OCI-LY1 (cell line): Measurements from ENCODE around the gene PRKCB.

ENCODE experiments used
- H2AFZ ChIP-seq: fragments of 200-600 bp; sonication (generic), shearing (Covaris generic); 2 replicates; pipeline ENCODE4 v1.6.0; 2014; ENCODE audit warnings: antibody characterized with exemption, mild to moderate bottlenecking, low read length
- H3F3A ChIP-seq: fragments of 200-600 bp; sonication (generic), shearing (Covaris generic); 2 replicates; pipeline ENCODE4 v1.6.0; 2014; ENCODE audit warnings: mild to moderate bottlenecking, antibody characterized with exemption, low read length, moderate library complexity; ENCODE audit not compliant: insufficient read depth
- H3K27ac ChIP-seq: fragments of 200-600 bp; sonication (generic); 2 replicates; pipeline ENCODE4 v1.5.1; 2014; ENCODE audit warnings: low read length, mixed run types, mild to moderate bottlenecking, low read depth; ENCODE audit not compliant: poor library complexity, severe bottlenecking
- H3K27me3 ChIP-seq: fragments of 200-600 bp; sonication (generic); 2 replicates; pipeline ENCODE4 v1.6.0; 2014; ENCODE audit warnings: antibody characterized with exemption, mild to moderate bottlenecking, low read length, moderate library complexity; ENCODE audit not compliant: insufficient read depth
- H3K36me3 ChIP-seq: fragments of 200-600 bp; sonication (generic); 2 replicates; pipeline ENCODE4 v1.6.1; 2014; ENCODE audit warnings: mild to moderate bottlenecking, antibody characterized with exemption, low read length, moderate library complexity, mixed read lengths; ENCODE audit not compliant: insufficient read depth
- H3K4me1 ChIP-seq: fragments of 200-600 bp; sonication (generic); 2 replicates; pipeline ENCODE4 v1.5.1; 2014; ENCODE audit warnings: mild to moderate bottlenecking, low read length, moderate library complexity; ENCODE audit not compliant: insufficient read depth, severe bottlenecking
- H3K4me2 ChIP-seq: fragments of 200-600 bp; sonication (generic), shearing (Covaris generic); 2 replicates; pipeline ENCODE4 v1.6.1; 2014; ENCODE audit warnings: low read length
- H3K4me3 ChIP-seq: fragments of 200-600 bp; sonication (generic); 2 replicates; pipeline ENCODE4 v1.5.1; 2014; ENCODE audit warnings: low read length, low read depth, mild to moderate bottlenecking, mixed read lengths; ENCODE audit not compliant: poor library complexity, severe bottlenecking
- H3K79me2 ChIP-seq: fragments of 200-600 bp; shearing (Covaris generic); 2 replicates; pipeline ENCODE4 v1.6.1; 2016; ENCODE audit warnings: mixed run types, low read length, mixed read lengths; ENCODE audit not compliant: insufficient read depth
- H3K9ac ChIP-seq: fragments of 200-600 bp; sonication (generic), shearing (Covaris generic); 2 replicates; pipeline ENCODE4 v1.6.1; 2014; ENCODE audit warnings: mild to moderate bottlenecking, low read length, mixed read lengths
- H3K9me2 ChIP-seq: fragments of 200-600 bp; sonication (generic), shearing (Covaris generic); 2 replicates; pipeline ENCODE4 v1.6.1; 2014; ENCODE audit warnings: low read depth, mild to moderate bottlenecking, low read length, mixed read lengths
- H3K9me3 ChIP-seq: fragments of 200-600 bp; shearing (Covaris generic); 2 replicates; pipeline ENCODE4 v1.6.1; 2014; ENCODE audit warnings: low read length, mixed read lengths
- H4K20me1 ChIP-seq: fragments of 200-600 bp; sonication (generic), shearing (Covaris generic); 2 replicates; pipeline ENCODE4 v1.6.0; 2016; ENCODE audit warnings: mild to moderate bottlenecking, low read length; ENCODE audit not compliant: insufficient read depth
- EZH2 ChIP-seq: fragments of 200-600 bp; sonication (generic), shearing (Covaris generic); IDR thresholded peaks from 2 replicates; pipeline ENCODE4 v1.8.0; 2017; ENCODE audit warnings: borderline replicate concordance, mixed run types, mild to moderate bottlenecking, antibody characterized with exemption, low read length, moderate library complexity, mixed read lengths
- TF ChIP-seq, protein P1 (sequence below): fragments of 200-600 bp; sonication (generic), shearing (Covaris generic); IDR thresholded peaks from 2 replicates; pipeline ENCODE4 v1.5.1; 2017; ENCODE audit warnings: mild to moderate bottlenecking, antibody characterized with exemption, low read length, moderate library complexity, mixed read lengths

Gene PRKCB

GRCh38 chr16:24007391-24007790, 171.6 kb downstream of the PRKCB start:
- no peak overlapping the region for H3K4me2 ChIP-seq
- H3K79me2 ChIP-seq, result no peaks in the 10 kb centered on the region
- no peak overlapping the region for H3K27ac ChIP-seq
- no peak overlapping the region for H3K4me3 ChIP-seq
- peaks cover 8% of the 10 kb centered on the region for H3K4me1 ChIP-seq
- no peaks in the 10 kb centered on the region for H3K27me3 ChIP-seq
- no peaks in the 10 kb centered on the region for H3F3A ChIP-seq
- TF ChIP-seq, protein P1, sequence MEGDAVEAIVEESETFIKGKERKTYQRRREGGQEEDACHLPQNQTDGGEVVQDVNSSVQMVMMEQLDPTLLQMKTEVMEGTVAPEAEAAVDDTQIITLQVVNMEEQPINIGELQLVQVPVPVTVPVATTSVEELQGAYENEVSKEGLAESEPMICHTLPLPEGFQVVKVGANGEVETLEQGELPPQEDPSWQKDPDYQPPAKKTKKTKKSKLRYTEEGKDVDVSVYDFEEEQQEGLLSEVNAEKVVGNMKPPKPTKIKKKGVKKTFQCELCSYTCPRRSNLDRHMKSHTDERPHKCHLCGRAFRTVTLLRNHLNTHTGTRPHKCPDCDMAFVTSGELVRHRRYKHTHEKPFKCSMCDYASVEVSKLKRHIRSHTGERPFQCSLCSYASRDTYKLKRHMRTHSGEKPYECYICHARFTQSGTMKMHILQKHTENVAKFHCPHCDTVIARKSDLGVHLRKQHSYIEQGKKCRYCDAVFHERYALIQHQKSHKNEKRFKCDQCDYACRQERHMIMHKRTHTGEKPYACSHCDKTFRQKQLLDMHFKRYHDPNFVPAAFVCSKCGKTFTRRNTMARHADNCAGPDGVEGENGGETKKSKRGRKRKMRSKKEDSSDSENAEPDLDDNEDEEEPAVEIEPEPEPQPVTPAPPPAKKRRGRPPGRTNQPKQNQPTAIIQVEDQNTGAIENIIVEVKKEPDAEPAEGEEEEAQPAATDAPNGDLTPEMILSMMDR, result no peak
- no peak for TF ChIP-seq EZH2
- H3K9ac ChIP-seq, result no peak overlapping the region
- H3K9me2 ChIP-seq, result no peaks in the 10 kb centered on the region
- no peaks in the 10 kb centered on the region for H3K9me3 ChIP-seq
- H3K36me3 ChIP-seq, result no peaks in the 10 kb centered on the region
- H2AFZ ChIP-seq, result no peak overlapping the region
- no peaks in the 10 kb centered on the region for H4K20me1 ChIP-seq

DNA sequence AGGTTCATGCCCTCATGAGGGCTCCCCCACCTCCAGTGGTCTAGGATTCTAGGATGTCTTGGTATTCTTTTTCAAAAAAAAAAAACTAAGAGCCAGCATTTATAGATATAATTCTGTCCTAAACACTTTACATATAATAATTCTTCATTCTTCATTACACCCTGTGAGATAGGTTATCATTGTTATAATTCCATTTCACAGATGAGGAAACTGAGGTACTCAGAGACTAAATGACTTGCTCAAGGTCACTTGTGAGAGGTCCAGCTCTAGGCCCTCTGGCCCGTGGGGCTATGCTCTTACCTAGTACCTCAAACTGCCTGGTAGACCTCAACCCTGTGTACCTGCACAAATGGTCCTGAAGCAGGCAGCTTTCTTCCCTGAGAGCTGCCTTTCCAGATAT, 172.2 kb downstream of the PRKCB start:
- H3K36me3 ChIP-seq, result no peaks in the 10 kb centered on the region
- H3K27ac ChIP-seq, result no peak overlapping the region
- no peak overlapping the region for H3K4me3 ChIP-seq
- TF ChIP-seq EZH2, result no peak
- TF ChIP-seq, protein P1, result no peak
- H3F3A ChIP-seq, result no peaks in the 10 kb centered on the region
- H3K9me2 ChIP-seq, result no peaks in the 10 kb centered on the region
- H4K20me1 ChIP-seq, result no peaks in the 10 kb centered on the region
- H3K4me2 ChIP-seq, result no peak overlapping the region
- H3K79me2 ChIP-seq, result no peaks in the 10 kb centered on the region
- H3K4me1 ChIP-seq, result peaks cover 8% of the 10 kb centered on the region
- H3K9ac ChIP-seq, result no peak overlapping the region
- no peaks in the 10 kb centered on the region for H3K9me3 ChIP-seq
- no peak overlapping the region for H2AFZ ChIP-seq
- H3K27me3 ChIP-seq, result no peaks in the 10 kb centered on the region

- no peak overlapping the region for H3K27ac ChIP-seq
- H3K79me2 ChIP-seq, result no peaks in the 10 kb centered on the region
- no peak overlapping the region for H3K4me2 ChIP-seq
Measured at GRCh38 chr16:24009098-24009497, 173.3 kb downstream of the PRKCB start.

More at GRCh38 chr16:24009098-24009497, 173.3 kb downstream of the PRKCB start:
- Histone ChIP-seq H4K20me1 (no peaks in the 10 kb centered on the region), H3K9ac (no peak overlapping the region), H3K9me2 (no peaks in the 10 kb centered on the region), H3K27me3 (no peaks in the 10 kb centered on the region), H3K9me3 (no peaks in the 10 kb centered on the region), H3F3A (no peaks in the 10 kb centered on the region), H3K4me3 (no peak overlapping the region), H3K4me1 (peaks cover 15% of the 10 kb centered on the region), H3K36me3 (no peaks in the 10 kb centered on the region), H2AFZ (no peak overlapping the region)
- TF ChIP-seq, protein P1, result no peak
- no peak for TF ChIP-seq EZH2
